Kidney capillary endothelial cell (primary cell): Measurements from ENCODE around the gene RAB4B.
"Not testable (repeated sequence)": the region's sequence is repeated elsewhere in the genome, so short reads cannot be mapped to it uniquely, and the experiment has no call there.

Source experiments
- DNase-seq: peaks from one replicate; pipeline ENCODE4 v3.0.0-alpha.2; 2018; ENCODE audit warnings: low spot score

RAB4B gene

GRCh38 chr19:40803857-40804782, 26.1 kb downstream of the RAB4B start:
- DNase-seq: no peak

GRCh38 chr19:40804783-40805242, 26.8 kb downstream of the RAB4B start:
- DNase-seq: no peak

- no peak for DNase-seq
These were observed 27.3 kb downstream of the RAB4B start for GRCh38 chr19:40805258-40805868.

GRCh38 chr19:40806423-40807146, 28.5 kb downstream of the RAB4B start:
- peak; percentile 97 for DNase-seq

DNA sequence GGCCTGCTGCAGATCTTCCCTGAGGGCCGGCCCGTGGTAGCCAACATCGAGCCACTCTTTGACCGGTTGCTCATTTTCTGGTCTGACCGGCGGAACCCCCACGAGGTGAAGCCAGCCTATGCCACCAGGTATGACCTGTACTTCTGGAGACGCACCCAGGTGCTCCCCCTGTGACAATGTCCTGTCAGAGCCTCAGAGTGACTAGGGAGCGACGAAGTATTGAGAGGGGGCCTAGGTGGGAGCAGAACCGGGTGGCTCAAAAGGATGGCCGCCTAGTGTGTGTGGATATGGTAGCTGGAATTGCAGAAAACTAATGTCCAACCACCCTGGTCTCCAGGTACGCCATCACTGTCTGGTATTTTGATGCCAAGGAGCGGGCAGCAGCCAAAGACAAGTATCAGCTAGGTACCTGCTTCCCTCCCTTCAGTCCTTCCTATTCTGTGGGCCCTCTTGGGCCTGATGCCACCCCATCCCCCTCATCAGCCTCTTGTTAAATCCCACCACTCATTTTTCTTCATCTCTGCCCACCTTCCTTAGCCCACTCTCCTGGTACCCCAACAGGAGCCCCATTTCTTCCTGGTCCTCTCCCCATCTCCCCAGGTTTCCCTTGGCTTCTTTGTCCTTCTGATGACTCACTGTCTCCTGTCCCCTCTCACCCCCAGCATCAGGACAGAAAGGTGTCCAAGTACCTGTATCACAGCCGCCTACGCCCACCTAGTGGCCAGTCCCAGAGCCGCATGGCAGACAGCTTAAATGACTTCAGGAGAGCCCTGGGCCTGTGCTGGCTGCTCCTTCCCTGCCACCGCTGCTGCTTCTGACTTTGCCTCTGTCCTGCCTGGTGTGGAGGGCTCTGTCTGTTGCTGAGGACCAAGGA, 29.3 kb downstream of the RAB4B start:
- DNase-seq: no peak

DNA sequence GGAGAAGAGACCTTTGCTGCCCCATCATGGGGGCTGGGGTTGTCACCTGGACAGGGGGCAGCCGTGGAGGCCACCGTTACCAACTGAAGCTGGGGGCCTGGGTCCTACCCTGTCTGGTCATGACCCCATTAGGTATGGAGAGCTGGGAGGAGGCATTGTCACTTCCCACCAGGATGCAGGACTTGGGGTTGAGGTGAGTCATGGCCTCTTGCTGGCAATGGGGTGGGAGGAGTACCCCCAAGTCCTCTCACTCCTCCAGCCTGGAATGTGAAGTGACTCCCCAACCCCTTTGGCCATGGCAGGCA, 29.9 kb downstream of the RAB4B start:
- DNase-seq: no peak

GRCh38 chr19:40808497-40808896, 30.4 kb downstream of the RAB4B start:
- DNase-seq: no peak

DNA sequence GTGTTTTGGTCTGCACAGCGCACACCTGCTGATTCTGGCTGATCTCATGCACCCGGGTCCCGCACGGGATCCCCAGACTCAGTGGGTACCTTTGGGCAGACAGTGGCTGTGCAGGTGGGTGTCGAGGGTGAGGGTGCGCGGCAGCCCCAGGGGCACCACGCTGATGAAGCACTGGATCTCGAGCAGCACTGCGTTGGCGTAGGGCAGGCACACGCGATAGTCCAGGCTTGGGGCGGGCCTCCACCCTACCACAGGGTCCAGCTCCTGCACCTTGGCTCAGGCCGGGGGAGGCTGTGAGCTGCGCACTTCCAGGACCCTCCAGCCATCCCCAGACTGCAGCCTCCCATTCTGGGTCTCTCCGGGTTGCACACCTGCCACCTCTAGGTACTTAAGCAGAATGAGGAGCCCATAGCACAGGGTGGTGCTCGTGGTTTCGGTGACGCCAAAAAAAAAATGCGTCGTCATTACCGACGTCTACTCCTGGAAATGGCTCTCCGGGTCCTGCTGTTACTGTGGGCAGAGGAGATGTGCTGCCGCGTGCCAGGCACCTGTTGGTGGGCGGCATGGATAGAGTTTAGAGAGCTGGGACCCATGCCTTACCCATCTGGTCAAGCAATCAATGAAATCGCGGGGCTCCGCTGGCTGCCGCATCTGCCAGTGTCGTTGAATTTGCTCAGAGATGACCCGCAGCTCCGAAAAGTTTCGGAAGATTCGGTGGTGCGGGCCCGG, 31.5 kb downstream of the RAB4B start:
- no peak for DNase-seq

DNA sequence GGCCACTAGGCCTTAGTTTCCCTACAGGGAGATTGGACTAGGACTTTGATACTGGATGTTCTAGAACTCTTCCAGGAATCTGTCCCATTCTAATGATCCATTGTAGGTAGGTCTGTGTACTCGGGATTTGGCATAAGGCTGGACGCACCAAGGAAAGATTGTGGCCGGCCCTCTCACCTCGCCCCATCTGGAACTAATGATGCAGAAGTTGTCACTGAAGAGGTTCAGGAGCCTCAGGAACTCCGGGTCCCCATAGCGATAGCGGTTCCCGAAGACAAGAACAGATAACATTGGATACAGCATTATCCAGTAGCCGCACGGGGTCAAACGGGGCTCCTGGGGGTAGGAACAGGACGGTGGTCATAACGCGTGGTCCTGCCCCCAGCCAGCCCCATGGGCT, 32.1 kb downstream of the RAB4B start:
- no peak for DNase-seq

DNA sequence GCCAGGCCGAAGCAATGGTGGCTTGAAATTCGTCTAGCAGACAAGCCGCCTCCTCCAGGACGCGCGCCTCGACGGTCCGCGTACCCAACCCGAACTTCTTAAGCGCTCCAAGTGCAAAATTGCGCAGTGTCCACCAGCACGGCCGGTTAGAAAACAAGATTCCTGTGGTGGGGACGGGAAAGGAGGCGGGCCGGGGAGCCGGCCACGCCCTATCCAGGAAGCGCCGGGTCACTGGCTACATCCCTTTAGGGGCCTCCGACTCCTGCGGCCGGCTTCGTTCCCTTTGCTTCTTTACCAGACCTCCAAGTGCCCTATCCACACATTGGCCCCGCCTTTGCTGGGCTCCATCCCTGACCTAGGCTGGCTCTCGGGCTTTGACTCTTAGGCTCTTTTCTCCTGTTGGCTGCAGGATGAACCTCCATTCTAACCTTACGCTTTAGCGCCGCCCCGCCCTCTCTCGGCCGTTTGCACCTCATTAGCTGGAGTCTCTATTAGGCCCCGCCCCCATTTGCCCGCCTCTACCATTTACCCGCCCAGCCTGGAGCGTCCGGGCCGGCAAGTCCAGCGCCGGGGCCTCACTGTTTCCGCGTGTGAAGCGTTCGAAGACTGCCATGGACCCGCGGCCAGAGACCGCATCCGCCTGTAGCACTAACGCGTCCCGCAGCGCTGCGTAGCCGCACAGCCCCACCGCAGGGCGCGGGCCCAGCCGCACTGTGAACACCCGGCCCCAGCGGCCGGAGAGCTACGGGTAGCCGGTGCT, 32.8 kb downstream of the RAB4B start:
- DNase-seq: peak; percentile 75

- no peak for DNase-seq
These were observed 33.7 kb downstream of the RAB4B start for GRCh38 chr19:40811478-40812341.

- DNase-seq: not testable (repeated sequence)
These were observed 34.5 kb downstream of the RAB4B start for GRCh38 chr19:40812571-40812970.

DNA sequence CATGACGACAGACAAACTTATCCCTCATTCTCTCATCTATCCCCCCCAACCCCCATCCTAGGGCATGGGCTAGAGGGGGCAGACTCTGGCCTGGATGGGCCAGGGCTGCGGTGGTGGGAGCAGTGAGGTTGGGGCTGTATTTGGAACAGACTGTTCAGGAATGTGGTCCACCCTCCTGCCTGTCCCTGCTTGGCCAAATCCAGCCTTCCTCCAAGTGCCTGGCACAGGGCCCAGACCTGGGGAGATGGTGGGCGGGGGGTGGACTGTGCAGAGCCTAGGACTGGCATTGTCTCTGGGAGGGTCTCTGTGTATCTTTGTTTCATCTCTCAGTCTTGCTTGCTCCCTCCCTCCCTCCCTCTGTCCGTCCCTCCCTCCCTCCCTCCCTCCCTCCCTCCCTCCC, 35.1 kb downstream of the RAB4B start:
- DNase-seq: no peak

GRCh38 chr19:40815223-40815622, 37.2 kb downstream of the RAB4B start:
- DNase-seq: no peak

DNA sequence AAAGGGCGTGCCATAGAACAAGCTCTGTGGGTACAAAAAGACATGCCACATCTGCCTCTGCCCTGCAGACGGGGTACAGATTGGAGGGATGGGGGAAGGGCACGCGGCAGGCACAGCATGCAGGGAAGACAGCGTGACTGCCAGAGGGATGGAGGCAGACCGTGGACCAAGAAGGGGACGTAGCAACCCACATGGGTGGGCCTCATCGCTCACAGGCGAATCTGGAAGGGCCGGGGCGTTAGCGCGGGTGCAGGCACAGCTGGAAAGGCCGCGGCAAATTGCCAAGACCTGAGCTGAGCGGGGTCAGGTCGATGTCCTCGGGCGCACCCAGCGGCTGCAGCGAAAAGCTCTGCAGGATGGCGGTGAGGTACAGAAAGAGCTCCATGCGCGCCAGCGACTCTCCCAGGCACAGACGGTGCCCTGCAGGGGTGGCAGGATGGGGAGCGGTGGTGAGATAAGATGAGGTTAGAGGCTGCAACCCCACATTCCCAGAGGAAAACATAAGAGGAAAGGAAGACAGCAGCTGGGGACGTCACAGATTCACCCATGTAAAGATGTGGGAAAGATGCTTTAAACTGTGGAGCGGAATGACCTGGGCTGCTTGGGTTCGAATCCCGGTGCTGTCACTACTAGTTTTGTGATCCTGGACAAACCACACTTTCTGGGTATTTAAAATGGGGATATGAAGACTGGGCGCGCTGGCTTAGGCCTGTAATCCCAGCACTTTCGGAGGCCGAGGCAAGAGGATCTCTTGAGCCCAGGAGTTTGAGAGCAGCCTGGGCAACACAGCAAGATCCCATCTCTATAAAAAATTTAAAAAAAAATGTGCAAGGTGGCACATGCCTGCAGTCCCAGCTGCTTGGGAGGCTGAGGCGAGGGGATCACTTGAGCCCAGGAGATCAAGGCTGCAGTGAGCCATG, 40.7 kb downstream of the RAB4B start:
- DNase-seq: not testable (repeated sequence)

- DNase-seq: not testable (repeated sequence)
These were observed 41.6 kb downstream of the RAB4B start for GRCh38 chr19:40819479-40820234.

GRCh38 chr19:40822161-40822560, 44.1 kb downstream of the RAB4B start:
- DNase-seq: no peak
